K562 (cell line): ENCODE results near the gene APCDD1. TPM values are rescaled to one million over a fixed set of nuclear protein-coding genes. Genes with fewer than 3 reads are reported as not detected.

ENCODE experiments used
- ATAC-seq: fragments of 200-7000 bp; cut with Tn5 transposase; 3 replicates; pipeline ENCODE4 v1.9.1; 2020; ENCODE audit warnings: moderate library complexity
- BruUV-seq: library from RNA; stranded (reverse); fragments of 400-500 nt; replicated peaks from 2 replicates; lab custom pipeline; 2021; lab: Mats Ljungman, UMichigan
- CTCF ChIA-PET: fragments of 300-600 bp; formaldehyde crosslinking; extraction: SDS; loops from one replicate; lab custom pipeline; 2021; ENCODE audit warnings: low intra/inter-chr PET ratio; lab: Yijun Ruan, JAX
- POLR2A ChIA-PET: fragments of 300-600, 350-650 bp; sonication (Branson Sonifier 250); formaldehyde crosslinking; extraction: SDS; loops from one replicate; lab custom pipeline; 2021; ENCODE audit warnings: antibody characterized with exemption, inconsistent platforms; lab: Yijun Ruan, JAX
- DNase-seq, 4 experiments: peaks; one replicate each; pipeline versions ENCODE4 v3.0.0 to v3.0.0-alpha.2; 2011 to 2018; ENCODE audit warnings: low spot score in 3 of 4, mixed read lengths in 3 of 4; ENCODE audit errors: extremely low read depth in 1 of 4
- FAIRE-seq: peaks from 2 replicates; lab custom pipeline; 2011; peaks lifted over from hg19 to GRCh38; lab: Jason Lieb, UNC
- H2AFZ ChIP-seq: 2 replicates; pipeline ENCODE4 v1.6.0; 2011; ENCODE audit warnings: low read depth, low read length, control low read depth, inconsistent platforms
- H3K27ac ChIP-seq: fragments of 200-600 bp; 3 replicates; pipeline ENCODE4 v1.8.0; 2011; ENCODE audit warnings: low read depth, mild to moderate bottlenecking, control low read depth, inconsistent platforms, low read length, moderate library complexity, mixed read lengths; ENCODE audit errors: extremely low read depth
- H3K27me3 ChIP-seq, 2 experiments: fragments of 300-600 bp in 1 of 2; 2 replicates in 1 of 2; 3 replicates in 1 of 2; pipeline versions ENCODE4 v1.6.0 to v1.8.0; 2011; ENCODE audit warnings: inconsistent platforms in 2 of 2, low read length in 2 of 2, mild to moderate bottlenecking in 1 of 2, mixed read lengths in 1 of 2, moderate library complexity in 1 of 2; ENCODE audit not compliant: control insufficient read depth in 2 of 2, insufficient read depth in 2 of 2
- H3K36me3 ChIP-seq: fragments of 300-600 bp; 3 replicates; pipeline ENCODE4 v1.8.0; 2011; ENCODE audit warnings: mild to moderate bottlenecking, low read length, inconsistent platforms; ENCODE audit not compliant: control insufficient read depth, insufficient read depth
- H3K4me1 ChIP-seq, 2 experiments: fragments of 200-600 bp in 1 of 2; replicated peaks in 1 of 2; 2 replicates in 1 of 2; 3 replicates in 1 of 2; pipeline versions ENCODE4 v1.5.1 to v1.8.0; 2011; ENCODE audit warnings: inconsistent platforms in 2 of 2, low read length in 2 of 2, mild to moderate bottlenecking in 1 of 2, mixed read lengths in 1 of 2, moderate library complexity in 1 of 2; ENCODE audit not compliant: control insufficient read depth in 2 of 2, insufficient read depth in 2 of 2
- H3K4me2 ChIP-seq: 2 replicates; pipeline ENCODE4 v1.6.1; 2011; ENCODE audit warnings: low read length, control low read depth, inconsistent platforms, mixed read lengths; ENCODE audit not compliant: insufficient read depth
- H3K4me3 ChIP-seq: fragments of 200-600 bp; sonication (generic), shearing (Covaris generic); 2 replicates; pipeline ENCODE4 v1.5.1; 2016; ENCODE audit warnings: control low read depth, inconsistent platforms
- H3K79me2 ChIP-seq: fragments of 200-600 bp; 3 replicates; pipeline ENCODE4 v1.8.0; 2011; ENCODE audit warnings: low read length, inconsistent platforms; ENCODE audit not compliant: control insufficient read depth, insufficient read depth
- H3K9ac ChIP-seq, 2 experiments: 2 replicates each; pipeline versions ENCODE4 v1.6.0 to v1.6.1; 2011; ENCODE audit warnings: low read depth in 2 of 2, low read length in 2 of 2, control low read depth in 1 of 2, inconsistent platforms in 1 of 2, mild to moderate bottlenecking in 1 of 2, mixed read lengths in 1 of 2; ENCODE audit not compliant: insufficient read depth in 1 of 2
- H3K9me1 ChIP-seq: one replicate; pipeline ENCODE4 v1.6.0; 2011; ENCODE audit warnings: inconsistent platforms, mild to moderate bottlenecking, low read length, moderate library complexity; ENCODE audit not compliant: control insufficient read depth, insufficient read depth
- H3K9me3 ChIP-seq: replicated peaks from 2 replicates; pipeline ENCODE4 v1.5.1; 2011; ENCODE audit warnings: low read depth, low read length, inconsistent platforms; ENCODE audit not compliant: control insufficient read depth, insufficient read depth
- H4K20me1 ChIP-seq: replicated peaks from 2 replicates; pipeline ENCODE4 v1.6.1; 2011; ENCODE audit warnings: low read length, inconsistent platforms, mixed read lengths; ENCODE audit not compliant: control insufficient read depth, insufficient read depth
- BHLHE40 ChIP-seq: IDR thresholded peaks from 2 replicates; pipeline ENCODE4 v1.6.1; 2011; ENCODE audit warnings: low read length, improper control_type of control experiment
- HEY1 ChIP-seq: fragments of 250-450 bp; sonication (Bioruptor Pico); IDR thresholded peaks from 2 replicates; pipeline ENCODE4 v1.5.0; 2020; ENCODE audit warnings: mild to moderate bottlenecking, moderate library complexity, borderline replicate concordance
- KAT8 ChIP-seq: fragments of 450-650 bp; IDR thresholded peaks from 2 replicates; pipeline ENCODE4 v1.6.1; 2016; ENCODE audit warnings: low read depth, mild to moderate bottlenecking
- NCOA1 ChIP-seq: fragments of 450-650 bp; IDR thresholded peaks from 2 replicates; pipeline ENCODE4 v1.6.1; 2016; ENCODE audit warnings: low read depth
- NFXL1 ChIP-seq: fragments of 450-650 bp; formaldehyde crosslinking; IDR thresholded peaks from 2 replicates; pipeline ENCODE4 v1.4.0; 2021; ENCODE audit warnings: mild to moderate bottlenecking
- PHF20 ChIP-seq: fragments of 450-650 bp; IDR thresholded peaks from 2 replicates; pipeline ENCODE4 v1.6.1; 2018; ENCODE audit not compliant: partially characterized antibody
- RB1 ChIP-seq: fragments of 450-650 bp; IDR thresholded peaks from 2 replicates; pipeline ENCODE4 v1.6.1; 2017; ENCODE audit warnings: low read depth, mild to moderate bottlenecking
- SMARCC2 ChIP-seq: fragments of 450-650 bp; IDR thresholded peaks from 2 replicates; pipeline ENCODE4 v1.6.1; 2017; ENCODE audit warnings: antibody characterized with exemption, moderate library complexity, mild to moderate bottlenecking, low read depth
- TOE1 ChIP-seq, 2 experiments: fragments of 450-650 bp in 1 of 2; sonication (generic) in 1 of 2; formaldehyde crosslinking in 1 of 2; IDR thresholded peaks; 2 replicates each; pipeline versions ENCODE4 v1.7.1 to v1.8.0; 2016 to 2022; ENCODE audit warnings: borderline replicate concordance in 2 of 2, mild to moderate bottlenecking in 2 of 2, antibody characterized with exemption in 1 of 2, inconsistent platforms in 1 of 2, low read depth in 1 of 2, missing genetic modification reagents in 1 of 2, moderate library complexity in 1 of 2
- ZNF449 ChIP-seq: fragments of 250-450 bp; sonication (Bioruptor Pico); IDR thresholded peaks from 2 replicates; pipeline ENCODE4 v1.8.0; 2022; ENCODE audit warnings: moderate library complexity, mild to moderate bottlenecking, inconsistent platforms
- WGBS: fragments of 100-300 bp; shearing (Covaris generic); methylation state at CpG from one replicate; pipeline ENCODE4 v1.1.6; 2016; ENCODE audit warnings: low coverage, mixed read lengths; ENCODE audit not compliant: insufficient coverage; ENCODE audit errors: missing lambda C conversion rate; 5-methylcytosine and 5-hydroxymethylcytosine counted together
- in situ Hi-C: fragments of 300-500 bp; cut with MboI; formaldehyde crosslinking; loops from 4 replicates; pipeline ENCODE4 v1.15.0; 2018; ENCODE audit warnings: inconsistent platforms, mixed read lengths
- intact Hi-C: fragments of 100-400 bp; cut with micrococcal nuclease; formaldehyde crosslinking; loops from 2 replicates; pipeline ENCODE4 v1.14.2; 2022
- polyA plus RNA-seq, 8 experiments: library from polyadenylated mRNA; depleted of rRNA in 4 of 8; stranded (reverse) in 5 of 8; unstranded in 3 of 8; fragments of >200 nt; fragmentation: Nextera tagmentation in 2 of 8; fragmentation: Illumina TruSeq in 1 of 8; extraction: Ambion mirVana in 2 of 8; extraction: Trizol in 1 of 8; gene quantifications; 2 replicates each; pipeline versions ENCODE4 v1.2.1 to v1.2.3, GENCODE V29; 2011 to 2014; ENCODE audit warnings: inconsistent platforms in 1 of 8, missing spikeins in 1 of 8
- total RNA-seq, 7 experiments: library from RNA; depleted of rRNA in 6 of 7; stranded (reverse); fragments of >200 nt in 6 of 7; fragmentation: Illumina TruSeq in 2 of 7; extraction: Trizol in 2 of 7; gene quantifications; 2 replicates each; pipeline versions ENCODE4 v1.2.1 to v1.2.3, GENCODE V29; 2011 to 2021; ENCODE audit warnings: low replicate concordance in 1 of 7
- TF ChIP-seq, protein P1 (sequence below): fragments of 450-650 bp; formaldehyde crosslinking; IDR thresholded peaks from 2 replicates; pipeline ENCODE4 v1.4.0; 2020; ENCODE audit warnings: mild to moderate bottlenecking

APCDD1 gene
- total and polyA plus RNA-seq, 9 of the 15 experiments (the other 6 are each of a cell fraction or from before 2014, with no cell fraction given), result 0.07 TPM; not detected in 8

DNA sequence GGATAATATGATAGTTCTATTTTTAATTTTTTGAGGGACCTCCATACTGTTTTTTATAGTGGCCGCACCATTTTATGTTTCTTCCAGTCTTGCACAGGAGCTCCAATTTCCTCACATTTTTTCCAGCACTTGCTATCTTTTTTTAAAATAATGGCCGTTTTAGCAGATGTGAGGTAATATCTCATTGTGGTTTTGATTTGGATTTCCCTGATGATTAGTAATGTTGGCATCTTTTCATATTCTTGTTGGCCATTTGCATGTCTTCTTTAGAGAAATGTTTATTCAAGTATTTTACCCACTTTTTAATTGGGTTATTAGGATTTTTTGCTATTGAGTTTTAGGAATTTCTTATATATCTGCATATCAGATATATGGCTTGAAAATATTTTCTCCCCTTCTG is 41.5 kb downstream of the APCDD1 start:
- Histone ChIP-seq H3K9me3 (no peaks in the 10 kb centered on the region), H3K27me3 (peaks cover 5 to 14% of the 10 kb centered on the region in 2 experiments; a peak in 3 of 5 replicates), H3K36me3 (no peaks in the 10 kb centered on the region), H2AFZ (no peak overlapping the region), H3K79me2 (no peaks in the 10 kb centered on the region), H3K27ac (no peak overlapping the region), H3K9ac (no peak overlapping the region), H4K20me1 (no peaks in the 10 kb centered on the region), H3K4me2 (no peak overlapping the region), H3K9me1 (no peaks in the 10 kb centered on the region), H3K4me3 (no peak overlapping the region), H3K4me1 (no peaks in the 10 kb centered on the region)
- ATAC-seq (no peak), DNase-seq (no peak), FAIRE-seq (no peak)
- no peak for TF ChIP-seq TOE1 (IDR thresholded peaks at IDR 0.05; ENCODE audit: borderline replicate concordance)
- TF ChIP-seq TOE1 (CRISPR knock-in tag; IDR thresholded peaks at IDR 0.05; ENCODE audit: borderline replicate concordance, low read depth), result no peak
- TF ChIP-seq NFXL1 (CRISPR knock-in tag), result no peak
- TF ChIP-seq SMARCC2, result no peak
- no peak for TF ChIP-seq ZNF449 (CRISPR knock-in tag)
- TF ChIP-seq BHLHE40, result no peak
- TF ChIP-seq HEY1 (CRISPR knock-in tag), result no peak
- no peak for TF ChIP-seq KAT8
- TF ChIP-seq, protein P1, sequence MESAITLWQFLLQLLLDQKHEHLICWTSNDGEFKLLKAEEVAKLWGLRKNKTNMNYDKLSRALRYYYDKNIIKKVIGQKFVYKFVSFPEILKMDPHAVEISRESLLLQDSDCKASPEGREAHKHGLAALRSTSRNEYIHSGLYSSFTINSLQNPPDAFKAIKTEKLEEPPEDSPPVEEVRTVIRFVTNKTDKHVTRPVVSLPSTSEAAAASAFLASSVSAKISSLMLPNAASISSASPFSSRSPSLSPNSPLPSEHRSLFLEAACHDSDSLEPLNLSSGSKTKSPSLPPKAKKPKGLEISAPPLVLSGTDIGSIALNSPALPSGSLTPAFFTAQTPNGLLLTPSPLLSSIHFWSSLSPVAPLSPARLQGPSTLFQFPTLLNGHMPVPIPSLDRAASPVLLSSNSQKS (CRISPR knock-in tag), result no peak
- no peak for TF ChIP-seq RB1
- TF ChIP-seq PHF20, result no peak
- no peak for TF ChIP-seq NCOA1
- intact Hi-C loops (no loop called here), in situ Hi-C loops (no loop called here)
- ChIA-PET CTCF (no interaction called here), POLR2A (no interaction called here)
- WGBS, result 2% methylated on average over 2 of the region's 2 CpGs
- no TSS peak for BruUV-seq
